Endodermal cell (in vitro differentiated cells): ENCODE measurements around the gene PPIL6. TPM values are rescaled to one million over a fixed set of nuclear protein-coding genes. Genes with fewer than 3 reads are reported as not detected.

Experiments
- DNase-seq: peaks from one replicate; pipeline ENCODE4 v3.0.0-alpha.2; 2017
- H3K27ac ChIP-seq: 2 replicates; pipeline ENCODE4 v1.5.1; 2013; ENCODE audit warnings: mild to moderate bottlenecking, low read depth, low read length, moderate library complexity
- H3K27me3 ChIP-seq: 2 replicates; pipeline ENCODE4 v1.6.1; 2013; ENCODE audit warnings: mild to moderate bottlenecking, low read length, moderate library complexity; ENCODE audit not compliant: insufficient read depth, control insufficient read depth, poor library complexity, severe bottlenecking
- H3K36me3 ChIP-seq: 2 replicates; pipeline ENCODE4 v1.7.0; 2013; ENCODE audit warnings: mild to moderate bottlenecking, low read length, moderate library complexity; ENCODE audit not compliant: control insufficient read depth, insufficient read depth
- H3K4me1 ChIP-seq: one replicate; pipeline ENCODE4 v1.7.0; 2013; ENCODE audit warnings: low read length; ENCODE audit not compliant: control insufficient read depth, insufficient read depth
- H3K4me3 ChIP-seq: 2 replicates; pipeline ENCODE4 v1.5.1; 2013; ENCODE audit warnings: mild to moderate bottlenecking, low read length, moderate library complexity
- H3K9ac ChIP-seq: 2 replicates; pipeline ENCODE4 v1.6.1; 2013; ENCODE audit warnings: mild to moderate bottlenecking, low read length, moderate library complexity; ENCODE audit not compliant: poor library complexity, severe bottlenecking; ENCODE audit errors: extremely low read depth
- H3K9me3 ChIP-seq: 2 replicates; pipeline ENCODE4 v1.6.1; 2013; ENCODE audit warnings: mild to moderate bottlenecking, low read length, moderate library complexity; ENCODE audit not compliant: control insufficient read depth
- H3K27ac Mint-ChIP-seq: 2 replicates; pipeline ENCODE4 v1.8.0; 2020; ENCODE audit warnings: mixed read lengths
- H3K27me3 Mint-ChIP-seq: 2 replicates; pipeline ENCODE4 v1.8.0; 2021; ENCODE audit warnings: mild to moderate bottlenecking, mixed read lengths; ENCODE audit not compliant: insufficient read depth
- H3K36me3 Mint-ChIP-seq: 2 replicates; pipeline ENCODE4 v1.8.0; 2020; ENCODE audit warnings: low read depth, mixed read lengths
- H3K4me1 Mint-ChIP-seq: 2 replicates; pipeline ENCODE4 v1.8.0; 2020; ENCODE audit warnings: mixed read lengths
- H3K4me3 Mint-ChIP-seq: 2 replicates; pipeline ENCODE4 v1.8.0; 2020; ENCODE audit warnings: mild to moderate bottlenecking, moderate library complexity, mixed read lengths
- H3K9me3 Mint-ChIP-seq: 2 replicates; pipeline ENCODE4 v1.8.0; 2020; ENCODE audit warnings: mild to moderate bottlenecking, mixed read lengths
- WGBS, 2 experiments: methylation state at CpG; one replicate each; pipeline versions ENCODE4 v1.1.5 to v1.1.7; 2013; ENCODE audit warnings: missing lambda C conversion rate in 2 of 2, mixed read lengths in 1 of 2; ENCODE audit not compliant: insufficient coverage in 1 of 2, insufficient read length in 1 of 2; 5-methylcytosine and 5-hydroxymethylcytosine counted together
- total RNA-seq, 2 donors: library from RNA; stranded (reverse); fragmentation: NEBNext Ultra II Directional in 1 of 2; extraction: Animal tissue kit (Norgen Biotek cat#: 25700) in 1 of 2; gene quantifications; 2 replicates in 1 of 2; 3 replicates in 1 of 2; pipeline ENCODE4 v1.2.1, GENCODE V29; 2021
- TF ChIP-seq, protein P1 (sequence below): fragments of 200-600 bp; sonication (generic); conservative IDR thresholded peaks from 2 replicates; pipeline ENCODE4 v1.5.0; 2021; ENCODE audit warnings: antibody characterized with exemption, mild to moderate bottlenecking

PPIL6 gene
- total RNA-seq, 2 donors from 2014 or later: 2.2 to 2.9 TPM

DNA sequence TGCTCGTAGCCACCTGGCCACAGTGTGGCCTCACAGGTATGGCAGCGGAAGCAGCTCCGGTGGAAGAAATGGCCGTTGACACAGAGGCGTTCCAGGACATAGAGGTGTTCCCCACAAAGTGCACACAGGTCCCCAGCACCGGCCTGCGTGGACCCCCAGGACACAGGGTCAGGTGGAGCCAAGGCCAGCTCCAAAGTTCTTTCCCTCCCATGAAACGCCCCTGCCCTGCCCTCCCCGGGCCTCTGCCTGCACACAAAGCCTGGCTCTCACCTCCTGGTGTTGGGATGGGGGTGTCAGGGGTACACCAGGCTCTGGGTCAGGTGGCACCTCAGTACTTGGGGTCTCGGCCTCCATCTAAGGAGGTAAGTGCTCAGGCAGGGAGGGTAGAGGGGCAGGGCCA, 6.7 kb upstream of the PPIL6 start:
- Mint-ChIP-seq H3K27me3 (no peaks in the 10 kb centered on the region), H3K4me3 (no peak overlapping the region), H3K27ac (no peak overlapping the region), H3K36me3 (peaks cover 23% of the 10 kb centered on the region), H3K4me1 (no peaks in the 10 kb centered on the region), H3K9me3 (no peaks in the 10 kb centered on the region)
- H3K4me1 ChIP-seq: peaks cover 3% of the 10 kb centered on the region
- H3K27ac ChIP-seq: no peak overlapping the region
- peaks cover 33% of the 10 kb centered on the region for H3K36me3 ChIP-seq
- no peak for DNase-seq
- no peaks in the 10 kb centered on the region for H3K9me3 ChIP-seq
- TF ChIP-seq, protein P1, sequence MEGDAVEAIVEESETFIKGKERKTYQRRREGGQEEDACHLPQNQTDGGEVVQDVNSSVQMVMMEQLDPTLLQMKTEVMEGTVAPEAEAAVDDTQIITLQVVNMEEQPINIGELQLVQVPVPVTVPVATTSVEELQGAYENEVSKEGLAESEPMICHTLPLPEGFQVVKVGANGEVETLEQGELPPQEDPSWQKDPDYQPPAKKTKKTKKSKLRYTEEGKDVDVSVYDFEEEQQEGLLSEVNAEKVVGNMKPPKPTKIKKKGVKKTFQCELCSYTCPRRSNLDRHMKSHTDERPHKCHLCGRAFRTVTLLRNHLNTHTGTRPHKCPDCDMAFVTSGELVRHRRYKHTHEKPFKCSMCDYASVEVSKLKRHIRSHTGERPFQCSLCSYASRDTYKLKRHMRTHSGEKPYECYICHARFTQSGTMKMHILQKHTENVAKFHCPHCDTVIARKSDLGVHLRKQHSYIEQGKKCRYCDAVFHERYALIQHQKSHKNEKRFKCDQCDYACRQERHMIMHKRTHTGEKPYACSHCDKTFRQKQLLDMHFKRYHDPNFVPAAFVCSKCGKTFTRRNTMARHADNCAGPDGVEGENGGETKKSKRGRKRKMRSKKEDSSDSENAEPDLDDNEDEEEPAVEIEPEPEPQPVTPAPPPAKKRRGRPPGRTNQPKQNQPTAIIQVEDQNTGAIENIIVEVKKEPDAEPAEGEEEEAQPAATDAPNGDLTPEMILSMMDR: no peak
- 93% methylated on average over 9 to 10 of the region's 10 CpGs for WGBS, 2 experiments
- H3K4me3 ChIP-seq: no peak overlapping the region
- H3K9ac ChIP-seq: no peak overlapping the region
- no peaks in the 10 kb centered on the region for H3K27me3 ChIP-seq

DNA sequence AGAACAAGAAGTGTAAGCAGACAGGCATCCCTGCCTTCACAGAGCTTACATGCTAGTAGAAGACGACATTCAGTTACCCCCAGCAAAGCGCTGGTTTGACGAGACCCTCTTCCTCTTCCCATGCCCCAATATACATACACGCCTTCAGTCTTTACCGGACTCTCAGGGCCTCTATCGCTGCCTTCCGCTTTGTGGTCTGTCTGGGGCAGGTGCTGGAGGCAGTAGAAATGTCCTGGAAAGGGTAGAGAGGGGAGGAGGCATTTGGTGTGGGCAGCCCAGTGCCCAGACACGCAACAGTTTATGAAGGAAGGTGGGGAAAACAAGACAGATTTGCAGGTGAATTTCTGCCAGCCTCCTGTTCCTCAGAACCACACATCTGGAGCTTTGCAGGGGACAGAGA, 6.1 kb upstream of the PPIL6 start:
- no peaks in the 10 kb centered on the region for H3K27me3 Mint-ChIP-seq
- Histone ChIP-seq H3K27me3 (no peaks in the 10 kb centered on the region), H3K9me3 (no peaks in the 10 kb centered on the region), H3K36me3 (peaks cover 33% of the 10 kb centered on the region), H3K9ac (no peak overlapping the region), H3K4me1 (peaks cover 8% of the 10 kb centered on the region), H3K4me3 (no peak overlapping the region), H3K27ac (no peak overlapping the region)
- 94 to 99% methylated on average over 4 to 8 of the region's 8 CpGs for WGBS, 2 experiments
- TF ChIP-seq, protein P1: no peak
- H3K4me1 Mint-ChIP-seq: no peaks in the 10 kb centered on the region
- DNase-seq: no peak
- peaks cover 23% of the 10 kb centered on the region for H3K36me3 Mint-ChIP-seq
- no peak overlapping the region for H3K4me3 Mint-ChIP-seq
- no peak overlapping the region for H3K27ac Mint-ChIP-seq
- H3K9me3 Mint-ChIP-seq: no peaks in the 10 kb centered on the region

DNA sequence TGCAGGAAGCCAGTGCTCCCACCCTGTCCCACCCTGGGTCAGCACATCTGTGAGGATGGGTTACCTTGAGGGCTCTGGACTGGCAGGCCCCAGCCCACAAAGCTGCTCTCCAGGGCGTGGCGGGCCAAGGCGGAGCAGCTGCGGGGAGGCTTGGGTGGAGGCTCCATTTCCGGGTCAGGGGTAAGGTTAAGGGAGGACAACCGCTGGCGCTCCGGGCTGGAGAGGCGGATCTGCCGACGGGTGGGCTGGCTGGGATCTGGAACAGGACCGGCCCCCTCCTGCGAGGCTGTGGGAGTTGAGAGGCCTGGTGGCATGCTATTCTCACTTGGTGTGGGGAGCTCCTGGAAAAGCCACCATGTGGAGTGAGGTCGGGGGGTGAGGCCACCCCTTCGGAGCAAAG, 5.6 kb upstream of the PPIL6 start:
- no peaks in the 10 kb centered on the region for H3K27me3 ChIP-seq
- Mint-ChIP-seq H3K36me3 (peaks cover 23% of the 10 kb centered on the region), H3K27ac (no peak overlapping the region), H3K9me3 (no peaks in the 10 kb centered on the region), H3K4me1 (no peaks in the 10 kb centered on the region), H3K4me3 (no peak overlapping the region), H3K27me3 (no peaks in the 10 kb centered on the region)
- DNase-seq: no peak
- peaks cover 33% of the 10 kb centered on the region for H3K36me3 ChIP-seq
- H3K9ac ChIP-seq: no peak overlapping the region
- no peaks in the 10 kb centered on the region for H3K9me3 ChIP-seq
- 93 to 100% methylated on average over 10 to 15 of the region's 15 CpGs for WGBS, 2 experiments
- no peak overlapping the region for H3K4me3 ChIP-seq
- no peak overlapping the region for H3K27ac ChIP-seq
- TF ChIP-seq, protein P1: no peak
- peaks cover 8% of the 10 kb centered on the region for H3K4me1 ChIP-seq
